NOMO-1 treated with dmso at 0.1 percent for 144 hours (cell line): ENCODE measurements around the gene GPR151.

Experiments used
- DNase-seq: peaks from one replicate; lab custom pipeline; 2025; ENCODE audit not compliant: unreplicated experiment; lab: John Stamatoyannopoulos, UW

The GPR151 gene

DNA sequence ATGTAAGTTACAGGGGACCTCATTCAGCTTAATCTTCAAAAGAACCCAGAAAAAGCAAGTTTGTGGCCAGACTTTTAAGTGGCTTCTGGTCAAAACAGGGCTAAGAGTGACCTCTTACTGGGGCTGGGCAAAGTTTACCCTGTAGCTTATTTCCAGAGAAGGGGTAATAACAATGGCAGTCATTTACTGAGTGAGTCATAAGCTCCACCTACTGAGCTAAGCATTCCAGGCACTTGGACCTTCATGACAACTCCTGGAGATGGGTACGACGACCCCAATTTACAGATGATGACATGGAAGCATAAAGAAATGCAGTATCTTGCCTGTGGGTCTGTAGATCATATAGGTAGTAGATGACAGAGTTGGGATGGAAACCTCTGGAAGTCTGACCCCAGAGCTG lies 4.7 kb upstream of the GPR151 start:
- DNase-seq = no peak

GRCh38 chr5:146519554-146519953 lies 3.6 kb upstream of the GPR151 start:
- DNase-seq = no peak

- DNase-seq = no peak
These were observed 378 bp downstream of the GPR151 start for GRCh38 chr5:146515473-146516150.

- DNase-seq = no peak
These were observed 1.4 kb downstream of the GPR151 start for GRCh38 chr5:146514575-146514974.

GRCh38 chr5:146513462-146513861 lies 2.5 kb downstream of the GPR151 start:
- DNase-seq = no peak

DNA sequence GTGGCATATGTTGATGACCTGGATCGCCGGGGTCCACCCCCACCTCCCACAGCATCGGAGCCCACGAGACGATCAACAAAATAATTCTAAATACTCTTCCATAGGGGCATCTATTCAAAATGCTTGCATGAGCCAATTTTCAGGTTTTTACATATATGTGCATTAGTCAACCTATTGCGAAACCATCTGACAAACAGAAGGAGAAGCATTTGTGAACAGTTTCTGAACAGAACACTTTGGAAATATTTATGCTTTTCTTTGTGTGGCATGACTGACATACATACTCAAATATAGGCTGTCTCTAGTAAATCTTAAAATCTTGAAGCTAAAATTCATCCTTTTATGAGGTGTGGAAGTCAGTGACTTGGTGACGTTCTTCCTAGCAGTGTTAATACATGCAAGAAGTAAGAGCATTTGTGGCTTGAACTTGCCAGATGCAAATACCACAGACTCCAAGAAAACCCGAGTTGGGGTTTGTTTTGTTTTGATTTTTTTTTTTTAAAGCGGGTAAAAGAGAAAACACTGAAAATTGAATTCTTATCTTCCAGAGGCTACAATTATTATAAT lies 5.3 kb downstream of the GPR151 start:
- no peak for DNase-seq

- DNase-seq = no peak
These were observed 8.6 kb downstream of the GPR151 start for GRCh38 chr5:146507428-146507827.

DNA sequence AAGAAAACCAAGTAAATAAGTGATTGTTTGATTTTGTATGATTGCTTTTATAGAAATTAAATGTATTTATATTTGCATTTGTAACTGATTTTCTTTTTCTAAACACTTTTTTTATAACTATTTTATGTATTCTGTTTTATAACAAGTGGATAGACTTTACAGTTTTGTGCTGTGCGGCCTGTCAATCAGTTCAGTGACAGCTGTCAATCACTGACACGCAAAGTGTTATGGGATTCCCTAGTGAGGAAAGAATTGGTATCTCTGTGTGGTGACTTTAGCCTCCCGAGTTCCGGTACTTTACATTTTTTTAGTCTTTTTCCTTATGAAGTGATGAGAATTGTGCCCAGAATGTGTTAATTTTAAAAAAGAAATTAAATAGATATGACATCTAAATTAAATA lies 16.3 kb downstream of the GPR151 start:
- DNase-seq = no peak

GRCh38 chr5:146494656-146495055 lies 21.3 kb downstream of the GPR151 start:
- DNase-seq = no peak

- DNase-seq = no peak
These were observed 25.7 kb downstream of the GPR151 start for GRCh38 chr5:146490089-146490843.

GRCh38 chr5:146484714-146485391 lies 31.1 kb downstream of the GPR151 start:
- no peak for DNase-seq

- no peak for DNase-seq
These were observed 33.2 kb downstream of the GPR151 start for GRCh38 chr5:146482775-146483174.

- no peak for DNase-seq
These were observed 40.1 kb downstream of the GPR151 start for GRCh38 chr5:146475906-146476305.

GRCh38 chr5:146475190-146475780 lies 40.7 kb downstream of the GPR151 start:
- no peak for DNase-seq

DNA sequence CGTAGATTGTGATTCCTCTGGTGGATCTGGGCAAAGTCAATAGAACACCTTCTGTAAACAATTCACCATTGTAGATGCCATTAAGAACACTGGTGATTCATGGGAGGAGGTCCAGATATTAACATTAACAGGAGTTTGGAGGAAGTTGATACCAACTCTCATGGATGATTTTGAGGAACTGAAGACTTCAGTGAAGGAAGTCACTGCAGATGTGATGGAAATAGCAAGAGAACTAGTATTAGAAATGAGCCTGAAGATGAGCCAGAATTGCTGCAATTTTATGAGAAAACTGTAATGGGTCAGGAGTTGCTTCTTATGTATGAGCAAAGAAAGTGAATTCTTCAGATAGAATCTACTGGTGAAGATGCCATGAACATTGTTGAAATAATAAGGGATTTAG lies 41.9 kb downstream of the GPR151 start:
- DNase-seq = no peak

DNA sequence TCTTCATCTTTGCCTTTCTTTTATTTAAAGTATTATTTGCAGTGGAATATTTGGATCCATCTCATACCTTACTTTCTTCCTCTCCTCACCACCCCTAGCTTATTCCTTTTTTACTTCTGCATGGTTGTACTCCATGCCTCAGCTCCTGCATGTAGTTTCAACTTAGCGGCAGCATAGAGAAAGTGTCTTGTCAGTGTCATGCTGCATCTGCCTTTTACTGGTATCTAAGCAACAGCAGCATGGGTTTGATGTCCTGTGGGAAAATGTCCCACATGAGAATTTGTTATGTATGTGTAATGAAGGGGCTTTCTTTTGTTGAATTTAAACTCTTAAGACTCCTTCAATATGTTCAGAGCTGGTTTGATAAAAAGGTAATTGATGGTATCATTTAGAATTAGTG lies 48.2 kb downstream of the GPR151 start:
- no peak for DNase-seq

DNA sequence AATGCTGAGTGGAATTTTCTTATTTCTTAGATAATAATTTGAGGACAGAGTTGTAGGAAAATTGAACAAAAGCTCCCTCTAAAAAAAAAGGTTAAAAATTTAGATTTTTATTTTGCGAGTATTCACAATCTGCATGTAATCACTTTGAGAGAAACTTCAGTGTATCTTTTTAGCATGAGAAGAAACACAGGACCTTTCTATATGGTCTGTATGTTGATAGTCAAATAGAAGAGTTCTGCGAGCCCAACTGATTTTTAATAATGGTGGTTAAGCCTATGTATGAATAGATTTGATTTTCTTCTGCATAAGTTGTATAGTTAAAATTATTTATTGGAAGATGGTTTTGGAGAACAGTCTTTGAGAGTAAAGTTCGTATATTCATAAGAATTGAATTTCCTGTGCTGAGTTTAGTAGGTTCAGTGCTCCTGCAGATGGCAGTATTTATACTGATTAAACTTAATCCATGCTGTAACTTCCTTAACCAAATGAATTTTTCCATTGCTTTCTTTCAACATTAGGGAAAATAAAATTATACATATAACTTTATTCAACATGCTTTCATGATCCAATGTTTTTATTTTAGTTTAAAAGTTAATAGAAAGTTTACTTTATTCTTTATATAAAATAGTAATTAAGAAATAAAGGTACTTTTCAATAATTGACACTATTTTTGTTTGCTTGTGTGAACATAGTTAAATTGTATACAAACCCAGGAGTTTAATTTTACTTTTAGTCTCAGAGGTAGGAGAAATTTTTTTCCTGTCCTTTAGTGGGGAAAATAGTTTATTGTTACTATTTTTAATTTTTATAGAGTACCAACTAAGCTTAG lies 49.3 kb downstream of the GPR151 start:
- DNase-seq = no peak

DNA sequence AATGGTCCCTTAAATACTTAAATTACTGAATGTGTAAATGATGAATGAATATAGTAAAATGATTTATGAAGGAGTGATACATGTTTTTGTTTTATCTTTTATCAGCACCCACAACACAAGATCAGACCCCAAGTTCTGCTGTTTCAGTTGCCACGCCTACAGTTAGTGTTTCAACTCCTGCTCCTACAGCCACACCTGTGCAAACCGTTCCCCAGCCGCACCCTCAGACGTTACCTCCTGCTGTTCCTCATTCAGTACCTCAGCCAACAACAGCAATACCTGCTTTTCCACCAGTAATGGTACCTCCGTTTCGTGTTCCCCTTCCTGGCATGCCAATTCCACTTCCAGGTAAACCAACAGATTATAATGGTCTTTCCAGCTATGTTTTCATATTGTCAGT lies 52.5 kb downstream of the GPR151 start:
- no peak for DNase-seq
